ENCODE data around the gene LATS2.

Gene LATS2

GRCh38 chr13:21008026-21008425 lies 53.4 kb downstream of the LATS2 start:
- Histone ChIP-seq H3K4me1 (ENCODE audit: control insufficient read depth, insufficient read depth, low read length) (peaks cover 9% of the 10 kb centered on the region), H3K4me3 (ENCODE audit: low read length) (no peak overlapping the region), H3K9ac (ENCODE audit: low read length) (no peak overlapping the region), H3K27me3 (ENCODE audit: control insufficient read depth, insufficient read depth, low read length) (no peaks in the 10 kb centered on the region), H3K36me3 (ENCODE audit: control insufficient read depth, insufficient read depth, low read length) (no peaks in the 10 kb centered on the region), H3K9me3 (ENCODE audit: control insufficient read depth, low read length) (no peaks in the 10 kb centered on the region)

- H3K36me3 ChIP-seq (ENCODE audit: control insufficient read depth, insufficient read depth, low read length), result no peaks in the 10 kb centered on the region
- no peaks in the 10 kb centered on the region for H3K9me3 ChIP-seq (ENCODE audit: control insufficient read depth, low read length)
- peaks cover 5% of the 10 kb centered on the region for H3K4me1 ChIP-seq (ENCODE audit: control insufficient read depth, insufficient read depth, low read length)
- H3K9ac ChIP-seq (ENCODE audit: low read length), result no peak overlapping the region
- H3K4me3 ChIP-seq (ENCODE audit: low read length), result no peak overlapping the region
- H3K27me3 ChIP-seq (ENCODE audit: control insufficient read depth, insufficient read depth, low read length), result no peaks in the 10 kb centered on the region
Observed at GRCh38 chr13:21006141-21007005, 55.0 kb downstream of the LATS2 start.

- H3K4me1 ChIP-seq (ENCODE audit: control insufficient read depth, insufficient read depth, low read length), result peaks cover 5% of the 10 kb centered on the region
- H3K9me3 ChIP-seq (ENCODE audit: control insufficient read depth, low read length), result no peaks in the 10 kb centered on the region
- no peak overlapping the region for H3K4me3 ChIP-seq (ENCODE audit: low read length)
- H3K9ac ChIP-seq (ENCODE audit: low read length), result no peak overlapping the region
- H3K27me3 ChIP-seq (ENCODE audit: control insufficient read depth, insufficient read depth, low read length), result no peaks in the 10 kb centered on the region
- no peaks in the 10 kb centered on the region for H3K36me3 ChIP-seq (ENCODE audit: control insufficient read depth, insufficient read depth, low read length)
Observed at GRCh38 chr13:21005193-21005592, 56.2 kb downstream of the LATS2 start.

GRCh38 chr13:21001471-21001870 lies 59.9 kb downstream of the LATS2 start:
- no peaks in the 10 kb centered on the region for H3K36me3 ChIP-seq (ENCODE audit: control insufficient read depth, insufficient read depth, low read length)
- H3K27me3 ChIP-seq (ENCODE audit: control insufficient read depth, insufficient read depth, low read length), result no peaks in the 10 kb centered on the region
- H3K9ac ChIP-seq (ENCODE audit: low read length), result no peak overlapping the region
- no peaks in the 10 kb centered on the region for H3K9me3 ChIP-seq (ENCODE audit: control insufficient read depth, low read length)
- no peak overlapping the region for H3K4me3 ChIP-seq (ENCODE audit: low read length)
- peaks cover 5% of the 10 kb centered on the region for H3K4me1 ChIP-seq (ENCODE audit: control insufficient read depth, insufficient read depth, low read length)

DNA sequence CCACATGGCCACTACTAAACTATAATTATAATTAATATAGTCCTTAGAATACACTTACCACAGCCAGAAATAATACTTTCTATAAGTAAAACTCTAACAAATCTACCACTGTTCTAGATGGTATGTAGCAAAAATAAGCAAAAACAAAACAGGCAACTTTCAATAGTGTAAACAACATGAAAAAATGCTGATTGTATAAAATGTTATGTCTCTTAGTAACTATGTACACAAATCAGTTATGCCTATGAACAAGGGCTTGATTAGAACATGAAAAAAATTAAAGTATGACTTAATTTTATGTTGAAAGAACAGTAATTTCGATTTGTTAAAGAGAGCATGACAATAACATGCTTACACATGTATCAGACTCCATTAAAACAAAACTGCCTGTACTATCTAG lies 60.7 kb downstream of the LATS2 start:
- no peaks in the 10 kb centered on the region for H3K27me3 ChIP-seq (ENCODE audit: control insufficient read depth, insufficient read depth, low read length)

DNA sequence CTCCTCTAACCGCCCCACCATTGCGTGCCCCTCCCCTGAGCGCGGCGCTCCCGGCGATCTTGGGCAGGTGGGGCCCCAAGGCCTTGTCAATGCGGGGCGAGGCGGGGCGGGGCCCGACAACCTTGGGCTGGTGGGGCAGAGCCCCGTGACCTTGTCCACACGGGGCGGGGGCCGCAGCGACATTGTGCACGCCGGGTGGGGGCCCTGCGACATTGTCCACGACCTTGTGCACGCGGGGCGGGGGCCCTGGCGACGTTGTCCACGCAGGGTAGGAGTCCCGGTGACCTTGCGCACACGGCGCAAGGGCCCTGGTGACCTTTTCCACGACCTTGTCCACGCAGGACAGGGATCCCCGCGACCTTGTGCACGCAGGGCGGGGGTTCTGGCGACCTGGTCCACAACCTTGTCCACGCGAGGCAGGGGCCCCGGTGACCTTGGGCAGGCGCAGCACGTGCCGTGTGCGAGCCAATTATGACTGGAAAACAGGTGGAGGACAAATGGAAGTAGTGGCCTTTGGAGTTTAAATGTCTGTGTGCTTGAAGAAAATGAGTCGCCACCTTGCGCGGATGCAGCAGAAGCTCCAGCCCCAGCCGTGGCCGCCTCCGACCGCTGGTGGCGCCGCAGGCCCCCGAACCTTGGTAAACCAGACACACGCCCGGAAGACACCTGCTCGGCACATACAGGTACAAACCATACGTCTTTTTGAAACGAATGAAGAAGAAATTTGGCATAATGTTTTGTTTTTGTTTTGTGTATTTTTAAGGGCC lies 62.6 kb downstream of the LATS2 start:
- H3K4me3 ChIP-seq (ENCODE audit: low read length), result no peak overlapping the region
- no peaks in the 10 kb centered on the region for H3K36me3 ChIP-seq (ENCODE audit: control insufficient read depth, insufficient read depth, low read length)
- H3K9ac ChIP-seq (ENCODE audit: low read length), result no peak overlapping the region
- no peaks in the 10 kb centered on the region for H3K4me1 ChIP-seq (ENCODE audit: control insufficient read depth, insufficient read depth, low read length)
- H3K27me3 ChIP-seq (ENCODE audit: control insufficient read depth, insufficient read depth, low read length), result no peaks in the 10 kb centered on the region
- H3K9me3 ChIP-seq (ENCODE audit: control insufficient read depth, low read length), result no peaks in the 10 kb centered on the region

More for the DNA sequence above, 60.7 kb downstream of the LATS2 start:
- H3K9ac ChIP-seq (ENCODE audit: low read length), result no peak overlapping the region
- H3K9me3 ChIP-seq (ENCODE audit: control insufficient read depth, low read length), result no peaks in the 10 kb centered on the region
- H3K36me3 ChIP-seq (ENCODE audit: control insufficient read depth, insufficient read depth, low read length), result no peaks in the 10 kb centered on the region
- peaks cover 5% of the 10 kb centered on the region for H3K4me1 ChIP-seq (ENCODE audit: control insufficient read depth, insufficient read depth, low read length)
- no peak overlapping the region for H3K4me3 ChIP-seq (ENCODE audit: low read length)

- Histone ChIP-seq H3K9me3 (ENCODE audit: control insufficient read depth, low read length) (no peaks in the 10 kb centered on the region), H3K4me1 (ENCODE audit: control insufficient read depth, insufficient read depth, low read length) (no peaks in the 10 kb centered on the region), H3K36me3 (ENCODE audit: control insufficient read depth, insufficient read depth, low read length) (no peaks in the 10 kb centered on the region), H3K4me3 (ENCODE audit: low read length) (no peak overlapping the region), H3K9ac (ENCODE audit: low read length) (no peak overlapping the region), H3K27me3 (ENCODE audit: control insufficient read depth, insufficient read depth, low read length) (no peaks in the 10 kb centered on the region)
Observed at GRCh38 chr13:20997301-20998161, 63.9 kb downstream of the LATS2 start.

GRCh38 chr13:20995245-20995838 lies 66.0 kb downstream of the LATS2 start:
- Histone ChIP-seq H3K36me3 (ENCODE audit: control insufficient read depth, insufficient read depth, low read length) (no peaks in the 10 kb centered on the region), H3K9ac (ENCODE audit: low read length) (no peak overlapping the region), H3K27me3 (ENCODE audit: control insufficient read depth, insufficient read depth, low read length) (no peaks in the 10 kb centered on the region), H3K4me3 (ENCODE audit: low read length) (no peak overlapping the region), H3K4me1 (ENCODE audit: control insufficient read depth, insufficient read depth, low read length) (no peaks in the 10 kb centered on the region), H3K9me3 (ENCODE audit: control insufficient read depth, low read length) (no peaks in the 10 kb centered on the region)

GRCh38 chr13:20994441-20994821 lies 67.0 kb downstream of the LATS2 start:
- Histone ChIP-seq H3K9me3 (ENCODE audit: control insufficient read depth, low read length) (no peaks in the 10 kb centered on the region), H3K36me3 (ENCODE audit: control insufficient read depth, insufficient read depth, low read length) (no peaks in the 10 kb centered on the region), H3K27me3 (ENCODE audit: control insufficient read depth, insufficient read depth, low read length) (no peaks in the 10 kb centered on the region), H3K4me1 (ENCODE audit: control insufficient read depth, insufficient read depth, low read length) (no peaks in the 10 kb centered on the region), H3K9ac (ENCODE audit: low read length) (no peak overlapping the region), H3K4me3 (ENCODE audit: low read length) (no peak overlapping the region)

DNA sequence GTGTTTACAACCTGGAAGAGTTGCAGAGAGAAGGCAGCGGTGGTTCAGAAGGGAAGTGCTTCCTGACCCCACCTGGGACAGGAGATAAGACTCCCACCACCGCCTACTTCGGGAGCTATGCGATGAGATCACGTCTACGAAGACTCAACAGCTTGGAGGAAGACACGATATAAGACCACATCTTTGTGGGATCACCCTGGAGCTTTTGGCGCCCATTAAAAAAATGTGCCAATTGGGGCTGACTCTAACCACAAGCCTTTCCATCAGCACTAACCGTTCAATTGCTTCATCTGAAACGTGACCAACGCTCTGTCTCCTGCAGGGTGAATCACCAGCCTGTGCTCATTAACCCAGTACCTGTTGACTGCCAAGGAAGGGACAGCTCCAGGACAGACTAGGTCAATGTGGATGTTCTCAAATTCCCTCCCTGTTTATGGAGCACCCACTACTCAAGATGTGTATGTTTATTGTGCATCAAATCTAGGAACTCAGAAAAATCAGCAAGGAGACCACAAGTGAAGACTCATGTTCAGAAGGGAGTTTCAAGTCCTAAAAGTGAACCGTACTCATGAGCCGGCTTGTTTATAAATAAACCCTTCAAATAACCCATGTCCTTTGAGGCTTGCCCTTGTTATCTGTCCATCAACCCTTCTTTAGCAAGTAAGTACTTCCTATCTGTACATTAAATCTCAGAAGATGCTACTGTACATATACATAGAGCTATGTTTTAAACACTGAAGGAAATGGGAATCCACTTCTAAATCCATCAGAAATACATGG lies 67.5 kb downstream of the LATS2 start:
- Histone ChIP-seq H3K4me3 (ENCODE audit: low read length) (no peak overlapping the region), H3K36me3 (ENCODE audit: control insufficient read depth, insufficient read depth, low read length) (no peaks in the 10 kb centered on the region), H3K9ac (ENCODE audit: low read length) (no peak overlapping the region), H3K4me1 (ENCODE audit: control insufficient read depth, insufficient read depth, low read length) (no peaks in the 10 kb centered on the region), H3K27me3 (ENCODE audit: control insufficient read depth, insufficient read depth, low read length) (no peaks in the 10 kb centered on the region), H3K9me3 (ENCODE audit: control insufficient read depth, low read length) (no peaks in the 10 kb centered on the region)

DNA sequence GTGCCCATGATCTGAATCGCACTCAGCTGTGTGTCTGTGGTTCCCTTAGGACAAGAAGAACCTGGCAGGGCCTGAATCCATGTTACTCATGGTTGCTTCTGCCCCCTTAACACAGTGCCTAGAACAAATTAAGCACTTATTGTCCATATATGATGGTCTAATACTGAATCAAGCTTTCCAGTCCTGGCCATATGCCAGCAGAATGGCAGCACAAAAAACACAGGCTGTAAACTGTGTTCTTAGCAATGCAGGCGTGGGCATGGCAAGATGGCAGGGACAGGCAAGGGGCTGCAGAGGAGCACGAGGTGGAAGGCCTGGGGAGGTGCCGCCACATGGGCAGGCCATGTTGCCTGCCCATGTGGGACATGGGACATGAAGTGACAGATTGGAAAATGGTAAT lies 68.2 kb downstream of the LATS2 start:
- H3K9me3 ChIP-seq (ENCODE audit: control insufficient read depth, low read length), result no peaks in the 10 kb centered on the region
- no peak overlapping the region for H3K9ac ChIP-seq (ENCODE audit: low read length)
- no peaks in the 10 kb centered on the region for H3K4me1 ChIP-seq (ENCODE audit: control insufficient read depth, insufficient read depth, low read length)
- H3K4me3 ChIP-seq (ENCODE audit: low read length), result no peak overlapping the region
- no peaks in the 10 kb centered on the region for H3K36me3 ChIP-seq (ENCODE audit: control insufficient read depth, insufficient read depth, low read length)
- H3K27me3 ChIP-seq (ENCODE audit: control insufficient read depth, insufficient read depth, low read length), result no peaks in the 10 kb centered on the region
